ENCODE measurements around the gene KCNAB1.

KCNAB1 gene

GRCh38 chr3:156334841-156335545, 214.6 kb downstream of the KCNAB1 start:
- DNase-seq: no peak

DNA sequence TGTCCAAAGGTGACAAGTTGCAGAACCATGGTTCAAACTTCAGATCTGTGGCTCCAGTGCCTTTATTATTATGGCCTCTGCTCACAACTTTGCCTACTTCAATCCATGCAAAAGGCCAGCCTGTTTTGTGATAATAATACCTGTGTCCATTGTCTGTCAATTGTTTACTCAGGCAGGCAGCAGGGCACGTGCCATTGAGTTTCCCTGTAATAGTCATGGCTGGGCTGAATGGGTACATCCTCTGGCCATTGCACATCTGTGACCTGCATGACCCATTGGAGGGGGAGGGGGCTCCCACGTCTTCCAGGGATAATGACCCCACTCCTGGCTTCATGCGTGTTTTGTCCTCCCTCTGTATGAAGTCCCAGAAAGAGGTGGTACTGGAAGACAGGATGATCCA, 219.1 kb downstream of the KCNAB1 start:
- DNase-seq: no peak

- no peak for DNase-seq
Observed at GRCh38 chr3:156341332-156341731, 221.0 kb downstream of the KCNAB1 start.

- DNase-seq: no peak
Observed at GRCh38 chr3:156341831-156342416, 221.5 kb downstream of the KCNAB1 start.

GRCh38 chr3:156344215-156344614, 223.8 kb downstream of the KCNAB1 start:
- DNase-seq: no peak

GRCh38 chr3:156349111-156349510, 228.7 kb downstream of the KCNAB1 start:
- DNase-seq: no peak

DNA sequence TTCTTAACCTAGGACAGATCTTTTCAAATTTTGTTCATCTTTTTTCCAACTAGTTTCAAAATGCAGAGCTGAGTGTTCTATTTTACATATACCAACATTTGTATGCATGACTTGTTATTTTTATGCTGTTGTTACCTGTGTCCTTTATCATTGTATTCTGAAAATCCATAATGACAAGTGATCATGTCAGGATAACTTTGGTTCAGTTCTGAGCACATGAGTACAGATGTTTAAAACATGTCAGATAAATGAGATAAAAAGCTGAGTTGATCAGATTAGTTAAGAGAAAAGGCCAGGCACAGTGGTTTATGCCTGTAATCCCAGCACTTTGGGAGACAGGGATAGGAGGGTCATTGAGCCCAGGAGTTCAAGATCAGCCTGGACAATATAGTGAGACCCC, 229.6 kb downstream of the KCNAB1 start:
- no peak for DNase-seq

DNA sequence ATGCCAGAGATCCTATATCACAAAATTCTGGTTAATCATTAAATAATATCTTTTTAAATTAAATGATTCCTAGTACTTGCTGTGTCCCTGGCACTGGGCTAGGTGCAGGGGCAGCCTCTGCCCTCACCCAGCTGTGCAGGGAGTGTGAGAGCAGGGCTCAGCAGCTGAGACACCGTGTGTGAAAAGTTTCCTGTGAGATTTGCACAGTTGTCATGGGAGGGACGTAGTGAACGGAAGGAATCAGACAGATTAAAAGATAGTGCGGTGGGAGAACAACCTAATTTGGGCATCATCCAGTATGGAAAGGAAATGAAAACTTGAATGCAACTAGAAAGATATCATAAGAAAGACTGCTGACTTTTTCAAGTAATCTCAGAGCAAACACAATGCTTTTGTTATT, 230.4 kb downstream of the KCNAB1 start:
- DNase-seq: no peak

GRCh38 chr3:156351783-156352182, 231.4 kb downstream of the KCNAB1 start:
- DNase-seq: no peak

DNA sequence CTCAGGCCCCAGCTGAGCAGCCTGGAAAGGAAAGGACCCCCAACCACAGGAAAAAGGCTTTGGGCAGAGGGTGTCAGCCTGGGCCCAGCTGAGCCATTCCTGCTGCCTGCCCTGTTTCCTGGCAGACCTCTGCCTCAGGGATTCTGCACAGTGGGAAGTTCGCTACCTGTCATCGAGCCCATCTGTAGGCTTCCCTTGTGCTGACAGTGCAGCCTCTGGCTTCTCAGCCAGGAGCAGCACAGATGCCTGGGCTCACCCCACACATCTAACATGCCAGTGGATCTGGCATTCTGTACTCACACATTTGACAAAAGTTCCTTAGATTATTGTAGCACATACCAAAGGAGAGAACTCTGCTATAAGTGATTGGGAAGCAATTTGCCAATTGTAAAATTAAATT, 232.3 kb downstream of the KCNAB1 start:
- DNase-seq: no peak

DNA sequence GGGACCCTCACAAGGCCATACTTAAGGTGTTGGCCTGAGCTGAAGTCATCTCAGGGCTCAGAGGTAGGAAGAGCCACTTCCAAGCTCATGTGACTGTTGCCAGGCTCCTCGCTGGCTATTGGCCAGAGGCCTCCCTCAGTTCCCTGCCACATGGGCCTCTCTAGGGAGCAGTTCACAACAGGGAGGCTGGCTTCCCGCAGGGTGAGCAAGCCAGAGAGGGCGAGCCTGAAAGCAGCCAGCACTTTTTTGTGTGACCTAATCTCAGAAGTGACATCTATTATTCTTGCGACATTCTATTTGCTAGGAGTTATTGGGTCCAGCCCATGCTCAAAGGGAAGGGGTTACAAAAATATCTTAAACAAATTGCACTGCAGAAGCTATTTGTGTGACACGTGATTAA, 233.2 kb downstream of the KCNAB1 start:
- DNase-seq: no peak

GRCh38 chr3:156356537-156357363, 236.4 kb downstream of the KCNAB1 start:
- no peak for DNase-seq

DNA sequence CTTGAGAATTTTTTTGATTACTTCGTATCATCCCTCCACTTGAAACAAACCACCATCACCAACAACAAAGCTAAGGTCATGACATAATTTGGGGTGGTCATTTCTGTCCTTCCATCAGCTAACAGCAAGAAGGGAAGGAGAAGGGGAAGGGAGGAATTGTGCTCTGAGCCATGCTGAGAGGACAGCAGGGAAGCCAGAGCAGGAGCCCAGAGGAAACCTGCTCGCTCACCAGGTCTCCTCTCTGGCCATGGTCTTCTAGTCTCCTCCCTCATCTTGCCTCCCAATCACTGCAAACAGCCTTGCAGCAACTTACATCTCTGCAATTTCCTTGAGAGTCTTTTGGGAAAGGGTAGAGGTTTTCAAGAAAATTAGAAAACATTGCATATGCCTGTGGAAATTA, 237.9 kb downstream of the KCNAB1 start:
- no peak for DNase-seq

- no peak for DNase-seq
Observed at GRCh38 chr3:156359368-156359767, 239.0 kb downstream of the KCNAB1 start.

DNA sequence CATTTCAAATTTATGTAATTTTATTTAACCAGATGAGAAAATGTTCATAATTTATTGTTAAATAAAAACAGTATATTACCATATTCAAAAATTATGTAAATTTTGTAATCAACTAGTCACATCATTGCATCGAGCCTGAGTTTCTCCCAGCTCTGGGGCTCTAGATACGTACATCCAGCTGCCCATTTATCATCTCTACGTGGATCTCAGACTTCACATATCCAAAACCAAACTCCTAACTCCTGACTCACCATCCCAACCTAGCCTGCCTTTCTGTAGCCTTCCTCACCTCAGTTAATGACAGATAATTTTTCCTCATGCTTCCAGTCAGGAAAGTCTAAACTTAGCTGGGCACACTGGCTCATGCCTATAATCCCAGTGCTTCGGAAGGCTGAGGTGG, 239.7 kb downstream of the KCNAB1 start:
- DNase-seq: no peak

- no peak for DNase-seq
Observed at GRCh38 chr3:156360963-156361362, 240.6 kb downstream of the KCNAB1 start.

- no peak for DNase-seq
Observed at GRCh38 chr3:156366559-156366958, 246.2 kb downstream of the KCNAB1 start.

GRCh38 chr3:156368189-156368588, 247.8 kb downstream of the KCNAB1 start:
- DNase-seq: no peak

DNA sequence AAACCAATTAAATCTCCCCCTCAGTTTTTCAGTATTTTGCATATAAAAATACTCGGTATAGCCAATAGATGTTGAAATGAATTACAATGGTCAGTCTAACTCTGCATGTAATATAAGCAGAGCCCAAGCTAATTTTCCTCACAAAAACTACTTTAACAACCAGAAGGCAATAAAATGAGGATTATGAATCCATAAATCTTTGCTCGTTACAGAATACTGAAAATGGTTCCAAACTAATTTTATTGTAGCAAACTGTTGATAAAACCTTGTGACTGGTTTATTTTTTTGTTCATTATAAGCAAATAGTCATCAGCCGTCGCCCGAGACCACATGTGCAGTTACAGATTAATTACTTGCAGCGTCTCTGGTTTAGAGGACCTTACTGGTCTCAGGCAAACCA, 251.3 kb downstream of the KCNAB1 start:
- DNase-seq: no peak

DNA sequence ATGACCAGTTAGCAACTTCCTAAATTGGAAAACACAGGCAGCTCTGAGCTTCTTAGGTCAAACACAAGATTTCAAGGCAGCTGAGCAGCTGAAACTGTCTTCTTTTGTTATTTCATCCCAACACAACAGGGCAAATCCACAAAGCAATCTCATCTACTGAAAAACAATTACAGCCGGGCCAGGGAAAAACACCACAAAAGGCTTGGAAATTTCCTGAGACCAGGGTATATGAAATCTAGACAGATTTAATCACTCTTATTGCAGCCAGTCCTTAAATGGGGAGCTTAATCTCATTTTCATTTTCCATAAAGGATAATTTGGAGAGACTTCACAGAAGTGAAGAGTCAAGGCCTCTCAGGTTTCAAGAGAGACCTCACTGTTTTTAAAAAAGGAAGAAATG, 252.7 kb downstream of the KCNAB1 start:
- DNase-seq: no peak

- no peak for DNase-seq
Observed at GRCh38 chr3:156373654-156374053, 253.3 kb downstream of the KCNAB1 start.

GRCh38 chr3:156376199-156376598, 255.8 kb downstream of the KCNAB1 start:
- DNase-seq: no peak

- DNase-seq: no peak
Observed at GRCh38 chr3:156377266-156377665, 256.9 kb downstream of the KCNAB1 start.

- no peak for DNase-seq
Observed at GRCh38 chr3:156377718-156378117, 257.3 kb downstream of the KCNAB1 start.

Measured in Kasumi-1 (cell line).